ENCODE results near the gene PKLR.

DNA sequence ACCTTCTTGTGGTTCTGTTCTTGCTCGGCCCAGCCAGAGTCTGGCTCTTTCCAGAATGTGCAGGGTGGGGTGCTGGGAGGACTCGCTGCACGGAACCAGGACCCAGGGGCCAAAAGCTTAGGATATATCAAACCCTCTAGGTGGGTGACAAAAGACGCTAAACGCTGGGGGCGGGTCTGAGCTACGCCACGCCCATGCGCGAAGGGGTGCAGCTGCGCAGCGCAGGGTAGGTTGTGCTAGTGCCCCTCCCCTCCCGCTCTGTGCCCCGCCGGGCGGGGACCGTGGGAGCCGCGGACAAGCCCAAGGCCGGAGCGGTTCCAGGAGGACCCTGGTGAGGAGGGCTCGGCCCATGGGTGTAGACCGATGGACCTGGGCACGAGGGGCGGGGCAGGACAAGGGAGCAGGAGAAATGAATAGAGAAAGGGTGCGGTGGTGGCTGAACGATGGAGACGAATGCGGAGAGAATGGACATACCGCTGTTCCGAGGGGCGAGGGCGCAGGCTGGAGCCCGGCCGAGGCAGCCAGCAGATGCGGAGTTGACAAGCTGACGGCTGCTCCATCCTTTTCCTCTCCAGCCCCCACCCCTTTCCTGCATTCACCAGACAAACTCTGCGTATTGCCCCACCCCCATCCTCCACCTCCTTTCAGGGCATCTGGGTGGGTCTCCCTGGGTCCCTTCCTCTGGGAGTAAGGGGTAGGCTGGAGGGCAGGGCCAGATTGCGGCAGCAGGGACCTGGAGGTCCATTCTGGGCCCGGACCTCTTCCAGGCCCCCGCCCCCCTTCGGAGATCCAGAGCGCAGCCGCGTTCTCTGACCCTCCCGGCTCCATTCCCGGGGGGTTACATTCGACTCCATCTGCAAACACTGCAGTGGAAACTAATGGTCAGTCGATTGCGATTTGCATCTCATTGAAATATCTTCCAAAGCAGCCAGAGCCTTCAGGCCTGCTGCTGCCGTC lies 19.7 kb upstream of the PKLR start, which contains the start of gene RUSC1:
- TF ChIP-seq JUN (IDR thresholded peaks at IDR 0.05; ENCODE audit: borderline replicate concordance, insufficient read depth, insufficient read length, low read depth) (no peak), CTCF (IDR thresholded peaks at IDR 0.05; ENCODE audit: extremely low read depth in 1 of 2, insufficient read depth in 1 of 2, low read depth in 1 of 2, low read length in 2 of 2) (no peak)
